Right kidney (tissue), 1 donor: ENCODE data around the gene ARHGAP26.
"Not testable (repeated sequence)": the region's sequence is repeated elsewhere in the genome, so short reads cannot be mapped to it uniquely, and the experiment has no call there.

ENCODE experiments used
- DNase-seq: peaks from one replicate; pipeline ENCODE4 v3.0.0-alpha.2; 2016

ARHGAP26 gene

GRCh38 chr5:143092711-143093451 lies 322.7 kb downstream of the ARHGAP26 start:
- not testable (repeated sequence) for DNase-seq

- no peak for DNase-seq
These were observed 323.4 kb downstream of the ARHGAP26 start for GRCh38 chr5:143093452-143094086.

DNA sequence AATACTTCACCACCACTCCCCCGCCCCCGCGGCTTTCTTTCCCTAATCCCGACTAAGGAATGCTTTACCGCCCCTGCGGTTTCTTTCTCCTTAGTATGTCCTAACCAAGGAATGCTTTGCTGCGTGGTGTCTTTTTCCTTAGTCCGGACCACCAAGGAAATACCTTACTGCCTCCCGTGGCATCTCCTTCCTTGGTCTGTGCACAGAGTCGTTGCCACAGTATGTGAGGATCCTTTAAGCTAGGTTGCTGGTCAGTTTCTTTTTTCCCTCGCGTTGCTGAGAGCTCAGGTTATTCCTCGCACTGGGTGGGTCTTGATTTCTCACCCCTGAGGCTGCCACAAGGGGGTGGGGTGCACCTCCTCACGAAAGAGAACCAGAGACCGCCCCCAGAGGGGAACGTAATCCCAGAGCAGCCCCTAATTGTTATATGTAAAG lies 323.9 kb downstream of the ARHGAP26 start:
- DNase-seq, result no peak

DNA sequence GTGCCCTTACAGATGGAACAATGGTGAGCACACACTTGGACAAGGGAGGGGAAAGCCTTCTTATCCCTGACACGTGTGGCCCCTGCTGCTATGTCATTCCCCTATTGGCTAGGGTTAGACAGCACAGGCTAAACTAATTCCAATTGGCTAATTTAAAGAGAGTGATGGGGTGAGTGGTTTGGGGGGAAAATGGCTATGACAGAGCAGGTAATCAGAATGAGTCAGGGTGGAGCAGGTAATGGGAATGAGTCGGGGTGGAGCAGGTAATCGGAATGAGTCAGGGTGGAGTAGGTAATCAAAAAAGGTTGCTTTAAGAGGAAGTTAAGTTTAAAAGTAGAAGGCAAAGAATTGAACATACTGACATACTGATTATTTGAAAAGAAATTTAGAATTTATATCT lies 324.4 kb downstream of the ARHGAP26 start:
- DNase-seq, result not testable (repeated sequence)

- DNase-seq, result no peak
These were observed 330.9 kb downstream of the ARHGAP26 start for GRCh38 chr5:143101121-143101520.

DNA sequence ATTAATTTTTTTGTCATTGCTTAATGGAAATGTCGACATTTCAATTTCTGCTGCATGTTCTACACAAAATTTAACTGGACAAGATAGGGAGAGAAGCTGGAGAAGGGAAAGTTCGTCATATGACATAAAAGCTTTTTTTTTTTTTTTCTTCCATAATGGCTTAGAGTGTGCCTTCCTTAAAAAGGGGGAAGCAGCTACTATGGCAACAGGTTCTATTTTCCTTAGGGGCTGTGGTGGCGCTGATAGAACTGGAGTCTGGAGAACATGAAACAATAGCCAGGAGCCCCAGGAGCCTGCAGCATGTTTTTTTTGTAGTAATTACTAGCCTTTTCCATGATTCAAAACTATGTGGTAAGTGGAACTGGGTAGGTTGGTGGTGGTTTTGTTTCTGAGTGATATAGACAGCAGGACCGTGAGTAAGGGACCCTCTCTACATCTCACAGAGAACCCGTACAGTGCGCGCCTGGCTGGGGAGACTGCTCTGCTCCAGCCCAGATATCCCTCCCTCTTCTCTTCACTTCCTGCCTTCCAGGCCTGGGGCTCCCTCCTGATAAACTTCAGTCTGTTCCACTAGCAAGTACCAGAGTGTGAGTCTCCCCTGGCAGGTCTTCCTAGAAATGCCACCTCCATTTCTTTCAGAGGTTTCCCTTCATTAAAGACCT lies 331.7 kb downstream of the ARHGAP26 start:
- DNase-seq, result no peak

- no peak for DNase-seq
These were observed 332.2 kb downstream of the ARHGAP26 start for GRCh38 chr5:143102411-143102810.

GRCh38 chr5:143105216-143105905 lies 335.2 kb downstream of the ARHGAP26 start:
- DNase-seq, result no peak

GRCh38 chr5:143106174-143106573 lies 336.0 kb downstream of the ARHGAP26 start:
- no peak for DNase-seq

DNA sequence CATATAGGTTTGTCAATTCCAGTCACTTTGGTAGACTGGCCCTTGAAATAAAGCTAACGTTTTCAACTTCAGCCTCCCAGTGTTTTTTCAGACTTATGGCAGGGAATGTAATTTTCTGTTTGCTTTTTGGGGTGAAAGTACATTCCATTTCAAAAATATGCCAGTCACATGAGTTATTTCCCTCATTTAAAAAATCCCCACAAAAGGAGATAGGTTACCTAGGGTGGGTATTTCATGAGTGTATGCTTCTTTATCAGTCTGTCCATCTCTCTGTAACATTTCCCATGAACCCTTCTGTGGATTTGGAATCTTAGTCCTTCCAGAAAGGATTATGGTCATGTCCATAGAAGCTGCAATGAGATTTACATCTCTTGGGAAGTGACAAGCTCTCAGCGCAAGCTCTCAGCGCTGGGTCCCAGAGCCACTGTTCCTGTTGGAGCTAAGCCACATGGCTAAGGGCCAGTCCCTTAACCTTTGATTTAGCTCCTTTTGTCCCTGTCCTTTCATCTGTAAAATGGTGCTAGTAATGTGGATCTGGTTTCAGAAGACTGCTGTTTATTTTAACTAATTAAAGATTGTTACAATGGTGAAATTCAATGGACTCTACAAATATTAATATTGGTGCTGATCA lies 338.4 kb downstream of the ARHGAP26 start:
- DNase-seq, result no peak

DNA sequence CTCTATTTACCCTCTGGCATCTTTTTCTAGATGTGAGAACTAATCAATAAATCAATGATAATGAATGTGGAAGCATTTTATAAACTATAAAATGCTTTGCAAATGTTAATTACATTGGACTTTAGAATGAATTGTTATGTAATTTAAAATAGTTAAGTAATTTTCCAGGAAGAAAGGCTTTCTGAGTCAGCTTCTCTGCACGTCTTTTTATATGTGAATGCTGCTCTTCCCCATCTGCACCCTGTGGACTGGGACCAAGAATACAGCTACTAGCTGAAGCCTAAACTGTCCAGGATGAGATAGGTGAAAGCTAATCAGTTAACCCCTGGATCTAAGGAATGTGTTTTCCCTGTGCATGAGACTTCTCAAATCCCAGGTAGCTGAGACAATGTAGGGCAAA lies 340.4 kb downstream of the ARHGAP26 start:
- no peak for DNase-seq

DNA sequence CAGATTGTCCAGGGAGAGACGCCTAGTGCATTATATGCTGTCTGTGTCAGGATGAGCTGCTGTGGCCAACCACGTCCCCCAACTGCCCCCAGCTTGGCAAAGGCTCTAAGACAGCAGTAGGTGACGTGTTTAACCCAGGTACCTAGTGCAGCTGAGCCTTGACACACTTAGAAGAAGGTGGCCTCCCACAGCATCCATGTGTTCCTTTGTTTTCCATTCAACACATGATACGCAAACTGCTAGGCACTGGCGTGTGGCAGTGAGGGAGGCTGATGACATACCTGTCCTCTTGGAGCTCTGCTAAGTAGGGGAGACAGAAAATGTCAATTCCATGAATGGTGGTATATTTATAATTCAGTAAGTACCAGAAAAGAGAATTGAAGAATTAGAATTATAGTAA lies 341.6 kb downstream of the ARHGAP26 start:
- DNase-seq, result no peak

GRCh38 chr5:143113461-143113860 lies 343.3 kb downstream of the ARHGAP26 start:
- no peak for DNase-seq

DNA sequence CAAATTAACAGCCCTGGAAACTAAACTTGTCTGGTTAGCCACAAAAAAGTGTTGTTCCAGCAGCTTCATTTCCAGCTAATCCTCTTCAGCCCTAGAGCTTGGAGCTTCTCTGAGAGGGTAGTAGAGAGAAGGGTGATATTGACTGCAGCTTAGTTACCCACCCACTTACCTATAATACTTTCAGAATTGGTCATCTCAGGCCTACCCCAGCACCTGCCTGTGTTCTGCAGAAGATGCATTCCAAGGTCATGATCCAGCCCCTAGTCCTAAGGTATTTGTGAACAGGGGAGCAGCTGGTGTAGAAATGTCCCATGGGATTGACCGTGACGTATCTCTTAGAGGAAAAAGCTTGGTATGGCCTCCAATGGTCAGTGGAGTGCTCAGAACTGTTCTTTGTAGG lies 344.3 kb downstream of the ARHGAP26 start:
- no peak for DNase-seq

DNA sequence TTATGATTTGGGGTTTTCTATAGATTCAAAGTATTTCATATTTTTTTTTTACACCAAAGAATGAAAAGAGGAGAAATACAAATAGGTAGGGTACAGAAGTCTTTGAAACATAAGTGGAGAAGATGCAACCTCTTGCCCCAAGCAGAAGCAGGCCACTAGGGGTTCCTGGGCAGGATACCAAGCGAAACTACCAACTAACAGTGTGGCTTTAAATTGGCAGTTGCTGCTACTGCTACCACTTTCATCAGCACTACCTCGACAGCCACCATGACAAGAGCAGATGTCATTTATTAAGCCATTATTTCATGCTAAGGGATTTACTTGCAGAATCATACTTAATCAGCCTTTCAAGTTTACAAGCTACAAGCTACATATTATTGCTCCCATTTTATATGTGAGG lies 345.2 kb downstream of the ARHGAP26 start:
- no peak for DNase-seq

DNA sequence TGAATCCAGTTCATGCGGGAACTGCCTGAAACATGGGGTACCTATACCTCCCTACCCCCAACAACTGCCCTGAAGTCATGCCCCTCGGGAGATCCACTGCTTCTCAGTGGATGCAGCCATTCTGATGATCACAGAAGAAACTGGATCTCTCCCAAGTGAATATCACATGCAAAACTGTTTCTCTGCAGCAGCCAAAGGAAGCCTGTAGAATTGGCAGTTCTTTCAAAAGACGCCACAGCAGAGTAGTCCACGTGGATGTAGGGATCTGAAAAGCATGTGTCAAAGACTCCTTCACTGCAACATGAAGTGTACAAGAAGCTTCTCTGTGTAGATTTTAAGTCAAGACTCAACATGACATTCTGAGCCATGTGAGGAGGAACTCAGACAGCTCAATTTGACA lies 346.6 kb downstream of the ARHGAP26 start:
- no peak for DNase-seq

- DNase-seq, result no peak
These were observed 347.6 kb downstream of the ARHGAP26 start for GRCh38 chr5:143117821-143118220.

GRCh38 chr5:143118222-143118621 lies 348.0 kb downstream of the ARHGAP26 start:
- no peak for DNase-seq

GRCh38 chr5:143118818-143119217 lies 348.6 kb downstream of the ARHGAP26 start:
- DNase-seq, result not testable (repeated sequence)

DNA sequence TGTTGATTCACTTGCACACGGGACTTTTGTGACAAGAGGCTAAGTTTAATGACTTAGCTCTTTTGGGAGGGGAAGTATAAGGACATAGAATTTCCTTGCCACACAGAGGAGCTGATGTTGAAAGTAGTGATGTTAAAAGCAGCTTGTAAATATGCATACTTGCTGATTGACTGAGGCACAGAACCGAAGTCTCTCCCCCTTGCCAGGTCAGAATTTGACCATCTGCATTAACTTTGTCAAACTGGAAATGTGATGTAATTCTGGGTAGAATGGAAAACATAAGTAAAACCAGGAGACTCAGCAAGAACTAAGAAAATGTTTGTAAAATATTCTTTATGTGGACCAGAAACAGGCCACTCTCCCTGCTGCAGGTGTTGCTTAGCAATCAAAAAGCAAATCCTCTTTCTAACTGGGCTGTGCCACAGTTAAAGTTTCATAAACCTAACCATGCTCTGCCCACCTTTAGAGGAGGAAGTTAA lies 349.2 kb downstream of the ARHGAP26 start:
- no peak for DNase-seq

DNA sequence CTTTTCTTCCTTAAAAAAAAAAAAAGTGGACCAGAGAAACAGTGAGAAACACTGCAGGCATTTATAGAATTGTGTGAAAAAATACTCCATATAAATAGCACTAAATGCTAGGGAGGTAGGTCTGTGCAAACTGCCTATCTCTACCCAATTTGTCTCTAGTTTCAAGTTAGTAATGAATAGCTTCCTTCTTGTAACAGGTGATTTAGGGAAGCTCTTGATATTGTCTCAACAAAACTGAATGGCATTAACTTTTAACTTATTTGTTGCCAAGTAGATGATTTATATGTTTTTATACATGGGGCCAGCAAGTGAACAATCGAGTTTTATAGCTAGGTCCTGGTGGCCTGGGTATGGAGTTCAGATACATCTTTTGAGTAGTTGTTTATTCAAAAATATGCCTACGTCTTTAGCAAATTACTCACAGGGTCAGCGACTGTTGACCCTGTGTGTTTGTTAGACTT lies 349.7 kb downstream of the ARHGAP26 start:
- DNase-seq, result no peak

DNA sequence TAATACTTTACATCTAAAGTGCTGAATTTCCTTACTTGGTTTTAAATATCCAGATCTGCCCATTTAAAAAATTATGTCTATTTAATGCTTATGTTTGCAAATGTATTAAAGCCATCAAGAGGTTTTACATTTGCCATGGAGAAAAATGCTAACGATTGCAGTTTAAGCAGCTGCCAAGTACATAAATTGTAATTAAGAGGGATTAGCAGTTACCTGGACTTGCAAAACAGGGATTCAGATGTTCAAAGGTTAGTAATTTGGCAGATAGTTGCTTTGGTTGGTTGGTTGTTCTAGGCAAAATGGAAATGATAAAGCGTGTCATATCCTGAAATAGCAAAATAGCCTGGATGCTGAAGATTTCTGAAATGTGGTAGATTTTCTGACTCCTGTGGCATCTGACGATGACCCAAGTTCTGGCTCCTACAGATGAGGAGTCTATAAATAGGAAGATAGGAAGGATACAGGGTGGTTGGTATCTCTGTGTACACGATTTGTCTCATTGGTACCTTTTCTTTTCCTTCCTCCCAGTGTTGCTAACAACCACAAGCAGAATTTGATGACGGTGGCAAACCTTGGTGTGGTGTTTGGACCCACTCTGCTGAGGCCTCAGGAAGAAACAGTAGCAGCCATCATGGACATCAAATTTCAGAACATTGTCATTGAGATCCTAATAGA lies 350.4 kb downstream of the ARHGAP26 start:
- no peak for DNase-seq
